HG02884 (cell line): ENCODE data around the gene TRPM4.
"Not testable (repeated sequence)": the region's sequence is repeated elsewhere in the genome, so short reads cannot be mapped to it uniquely, and the experiment has no call there.

Experiments used
- ATAC-seq: cut with Tn5 transposase; IDR thresholded peaks from one replicate; pipeline ENCODE4 v1.9.1; 2021; ENCODE audit warnings: mild to moderate bottlenecking, moderate library complexity; ENCODE audit not compliant: unreplicated experiment

TRPM4 gene

GRCh38 chr19:49186108-49186507 is 28.5 kb downstream of the TRPM4 start:
- no peak for ATAC-seq

DNA sequence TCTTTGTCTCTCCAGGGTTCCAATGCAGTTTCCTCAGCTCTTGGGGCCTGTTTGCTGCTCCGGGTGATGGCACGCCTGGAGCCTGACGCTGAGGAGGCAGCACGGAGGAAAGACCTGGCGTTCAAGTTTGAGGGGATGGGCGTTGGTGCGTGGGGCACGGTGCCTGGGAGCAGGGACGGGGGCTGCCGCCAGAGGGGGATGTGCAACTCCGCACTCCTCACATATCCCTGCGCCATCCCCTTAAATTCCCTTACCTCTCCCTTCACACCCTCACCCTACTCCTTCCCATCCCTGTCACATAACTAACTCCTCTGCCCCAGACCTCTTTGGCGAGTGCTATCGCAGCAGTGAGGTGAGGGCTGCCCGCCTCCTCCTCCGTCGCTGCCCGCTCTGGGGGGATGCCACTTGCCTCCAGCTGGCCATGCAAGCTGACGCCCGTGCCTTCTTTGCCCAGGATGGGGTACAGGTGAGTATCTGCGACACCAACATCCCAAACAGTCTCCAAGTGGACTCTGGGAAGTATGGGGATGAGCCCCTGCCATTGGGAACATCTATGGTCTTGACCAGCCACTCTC is 31.1 kb downstream of the TRPM4 start:
- ATAC-seq, result no peak

- no peak for ATAC-seq
These were observed 31.7 kb downstream of the TRPM4 start for GRCh38 chr19:49189259-49189658.

DNA sequence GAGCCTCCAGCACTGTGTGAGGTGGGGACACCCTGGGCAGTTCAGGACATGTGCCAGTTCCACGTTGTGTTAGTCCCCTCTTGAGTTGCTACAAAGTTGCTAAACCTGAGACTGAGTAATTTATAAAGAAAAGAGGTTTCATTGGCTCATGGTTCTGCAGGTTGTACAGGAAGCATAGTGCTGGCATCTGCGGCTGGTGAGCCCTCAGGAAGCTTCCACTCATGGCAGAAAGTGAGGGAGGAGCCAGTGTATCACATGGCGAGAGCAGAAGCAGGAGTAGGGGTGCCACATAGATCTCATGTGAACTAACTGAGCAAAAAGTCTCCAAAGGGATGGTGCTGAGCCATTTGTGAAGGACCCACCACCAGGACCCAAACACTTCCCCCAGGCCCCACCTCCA is 33.2 kb downstream of the TRPM4 start:
- no peak for ATAC-seq

DNA sequence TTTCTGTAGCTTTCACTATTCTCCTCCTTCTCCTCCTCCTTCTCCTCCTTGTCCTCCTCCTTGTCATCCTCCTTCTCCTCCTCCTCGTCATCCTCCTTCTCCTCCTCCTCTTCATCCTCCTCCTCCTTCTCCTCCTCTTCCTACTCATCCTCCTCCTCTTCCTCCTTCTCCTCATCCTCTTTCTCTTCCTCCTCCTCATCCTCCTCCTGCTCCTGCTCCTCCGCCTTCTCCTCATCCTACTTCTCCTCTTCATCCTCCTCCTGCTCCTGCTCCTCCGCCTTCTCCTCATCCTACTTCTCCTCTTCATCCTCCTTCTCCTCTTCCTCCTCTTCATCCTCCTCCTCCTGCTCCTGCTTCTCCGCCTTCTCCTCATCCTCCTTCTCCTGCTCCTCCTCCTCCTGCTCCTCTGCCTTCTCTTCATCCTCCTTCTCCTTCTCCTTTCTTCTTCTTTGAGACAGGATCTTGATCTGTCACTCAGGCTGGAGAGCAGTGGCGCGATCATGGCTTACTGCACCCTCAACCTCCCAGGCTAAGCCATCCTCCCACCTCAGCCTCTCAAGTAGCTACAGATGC is 36.3 kb downstream of the TRPM4 start:
- no peak for ATAC-seq

DNA sequence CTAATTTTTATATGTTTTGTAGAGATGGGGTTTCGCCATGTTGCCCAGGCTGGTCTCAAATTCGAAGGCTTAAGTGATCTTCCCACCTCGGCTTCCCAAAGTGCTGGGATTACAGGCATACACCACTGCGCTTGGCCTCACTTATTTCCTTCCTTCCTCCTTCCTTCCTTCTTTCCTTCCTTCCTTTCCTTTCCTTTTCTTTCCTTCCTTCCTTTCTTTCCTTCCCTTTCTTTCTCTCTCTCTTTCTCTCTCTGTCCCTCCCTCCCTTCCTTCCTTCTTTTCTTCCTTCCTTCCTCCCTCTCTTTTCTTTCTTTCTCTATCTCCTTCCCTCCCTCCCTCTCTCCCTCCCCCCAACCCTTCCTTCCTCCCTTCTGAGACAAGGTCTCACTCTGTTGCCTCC is 36.8 kb downstream of the TRPM4 start:
- no peak for ATAC-seq

DNA sequence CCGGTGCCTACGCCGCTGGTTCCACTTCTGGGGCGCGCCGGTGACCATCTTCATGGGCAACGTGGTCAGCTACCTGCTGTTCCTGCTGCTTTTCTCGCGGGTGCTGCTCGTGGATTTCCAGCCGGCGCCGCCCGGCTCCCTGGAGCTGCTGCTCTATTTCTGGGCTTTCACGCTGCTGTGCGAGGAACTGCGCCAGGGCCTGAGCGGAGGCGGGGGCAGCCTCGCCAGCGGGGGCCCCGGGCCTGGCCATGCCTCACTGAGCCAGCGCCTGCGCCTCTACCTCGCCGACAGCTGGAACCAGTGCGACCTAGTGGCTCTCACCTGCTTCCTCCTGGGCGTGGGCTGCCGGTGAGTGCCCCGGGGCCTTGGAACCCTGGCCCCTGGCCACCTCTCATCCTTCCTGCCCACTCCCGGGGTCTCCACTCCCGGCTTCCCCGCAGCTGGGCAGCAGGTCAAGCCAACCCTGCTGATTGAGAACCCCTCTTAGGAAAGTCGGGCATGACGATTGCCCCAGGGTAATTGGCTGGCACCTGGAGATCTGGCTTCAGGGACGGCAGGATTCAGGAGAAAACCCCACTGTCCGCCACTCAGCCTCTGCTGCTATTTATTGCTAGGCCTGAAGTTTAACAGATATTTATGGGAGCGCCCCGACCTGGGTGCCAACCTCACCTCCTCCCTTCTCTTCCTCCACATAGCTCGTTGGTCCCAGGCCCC is 39.1 kb downstream of the TRPM4 start:
- ATAC-seq, result no peak

DNA sequence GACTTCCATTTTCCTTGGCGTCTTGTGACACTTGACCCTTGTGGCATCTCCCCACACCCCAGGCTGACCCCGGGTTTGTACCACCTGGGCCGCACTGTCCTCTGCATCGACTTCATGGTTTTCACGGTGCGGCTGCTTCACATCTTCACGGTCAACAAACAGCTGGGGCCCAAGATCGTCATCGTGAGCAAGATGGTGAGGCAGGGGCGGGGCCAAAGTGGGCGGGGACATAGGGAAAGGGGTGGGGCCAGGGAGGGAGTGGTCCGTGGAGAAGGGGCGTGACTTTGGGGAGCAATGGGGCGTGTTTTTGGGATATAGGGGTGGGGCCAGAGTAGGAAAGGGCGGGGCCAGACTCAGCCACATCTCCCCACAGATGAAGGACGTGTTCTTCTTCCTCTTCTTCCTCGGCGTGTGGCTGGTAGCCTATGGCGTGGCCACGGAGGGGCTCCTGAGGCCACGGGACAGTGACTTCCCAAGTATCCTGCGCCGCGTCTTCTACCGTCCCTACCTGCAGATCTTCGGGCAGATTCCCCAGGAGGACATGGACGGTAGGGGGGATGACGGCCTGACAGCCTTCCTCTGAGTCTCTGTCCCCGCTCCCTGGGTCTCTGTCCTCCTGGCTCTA is 42.8 kb downstream of the TRPM4 start:
- ATAC-seq, result no peak

DNA sequence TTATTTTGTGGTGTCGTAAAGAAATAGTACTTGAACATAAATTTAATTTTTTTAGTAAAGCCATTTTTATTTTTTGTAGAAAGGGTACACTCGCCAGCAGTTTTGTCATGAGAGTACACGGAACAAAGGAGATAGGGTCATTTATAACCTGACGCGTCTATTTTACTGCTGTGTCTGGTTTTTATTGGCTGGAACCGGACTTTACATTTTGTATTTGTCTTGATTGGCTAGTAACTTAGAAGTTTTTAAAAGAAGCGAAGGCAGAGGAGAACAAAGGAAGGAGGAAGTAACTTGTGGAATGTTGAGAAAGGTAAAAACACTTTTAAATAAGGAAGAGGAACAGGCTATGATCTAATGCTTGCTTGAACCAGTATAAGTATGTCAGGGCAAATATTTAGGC is 43.5 kb downstream of the TRPM4 start:
- no peak for ATAC-seq

- ATAC-seq, result no peak
These were observed 47.5 kb downstream of the TRPM4 start for GRCh38 chr19:49205114-49205513.

- not testable (repeated sequence) for ATAC-seq
These were observed 51.9 kb downstream of the TRPM4 start for GRCh38 chr19:49209502-49209901.

- ATAC-seq, result no peak
These were observed 52.7 kb downstream of the TRPM4 start for GRCh38 chr19:49210108-49210900.

GRCh38 chr19:49210901-49211451 is 53.4 kb downstream of the TRPM4 start:
- no peak for ATAC-seq

GRCh38 chr19:49212016-49212701 is 54.6 kb downstream of the TRPM4 start:
- ATAC-seq, result no peak

DNA sequence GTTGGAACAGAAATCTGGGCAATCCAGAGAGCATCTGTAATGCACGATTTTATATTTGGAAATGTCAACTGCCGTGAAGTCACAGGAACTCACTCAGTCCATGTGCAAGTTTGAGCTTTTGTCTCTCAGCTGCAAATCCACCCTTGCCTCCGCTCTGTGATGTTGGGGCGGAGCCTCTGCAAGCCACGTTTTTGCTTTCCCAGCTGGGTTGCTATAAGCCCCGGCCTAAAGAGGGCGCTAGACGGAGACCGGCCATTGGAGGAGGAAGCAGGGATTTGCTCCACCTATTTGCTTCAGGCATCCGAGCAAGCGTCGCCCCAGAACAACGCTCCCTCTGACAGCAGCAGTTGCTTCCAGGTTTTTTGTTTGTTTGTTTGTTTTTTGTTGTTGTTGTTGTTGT is 56.2 kb downstream of the TRPM4 start:
- ATAC-seq, result no peak

GRCh38 chr19:49214701-49215100 is 57.1 kb downstream of the TRPM4 start:
- ATAC-seq, result no peak

DNA sequence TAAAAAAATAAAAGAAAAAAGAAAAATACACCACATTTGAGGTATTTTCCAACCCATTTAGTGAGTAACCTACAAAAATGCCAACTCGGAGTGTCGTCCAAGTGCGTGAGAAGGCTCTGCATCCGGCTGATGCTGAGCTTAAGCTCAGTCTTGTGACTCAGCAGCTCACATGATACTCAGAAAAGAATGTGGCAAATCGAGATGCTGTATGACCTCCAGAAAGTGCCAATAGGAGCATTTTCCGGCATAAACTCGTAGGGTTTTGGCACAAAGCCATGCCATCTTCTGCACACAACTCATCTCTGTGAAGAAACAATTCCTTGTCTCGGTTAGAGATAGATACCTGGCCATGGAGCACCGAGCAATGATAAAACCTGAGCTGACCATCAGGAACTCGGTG is 58.5 kb downstream of the TRPM4 start:
- no peak for ATAC-seq

GRCh38 chr19:49217382-49217781 is 59.8 kb downstream of the TRPM4 start:
- ATAC-seq, result no peak

GRCh38 chr19:49222011-49222410 is 64.4 kb downstream of the TRPM4 start:
- ATAC-seq, result no peak

DNA sequence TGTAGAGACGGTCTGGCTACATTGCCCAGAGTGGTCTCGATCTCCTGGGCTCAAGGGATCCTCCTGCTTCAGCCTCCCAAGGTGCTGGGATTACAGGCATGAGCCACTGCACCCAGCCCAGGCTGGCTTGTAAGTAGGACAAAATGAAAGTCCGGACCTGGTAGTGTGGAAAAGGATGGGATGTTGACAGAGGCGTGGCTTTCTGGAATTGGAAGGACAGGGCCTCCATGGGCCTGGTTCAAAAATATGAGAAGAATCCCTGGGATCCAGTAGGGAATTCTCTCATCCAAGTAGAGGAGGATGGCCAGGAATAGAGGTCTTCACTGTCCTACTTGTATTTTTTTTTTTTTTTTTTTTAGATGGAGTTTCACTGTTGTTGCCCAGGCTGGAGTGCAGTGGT is 64.9 kb downstream of the TRPM4 start:
- no peak for ATAC-seq
